Lung (tissue), 12 donors: ENCODE data around the gene BCAS1. TPM values are rescaled to one million over a fixed set of nuclear protein-coding genes. Genes with fewer than 3 reads are reported as not detected.

ENCODE experiments used
- ATAC-seq: fragments of 200-7000 bp; cut with Tn5 transposase; one replicate; pipeline ENCODE4 v1.9.1; 2020; ENCODE audit warnings: moderate number of reproducible peaks; ENCODE audit not compliant: insufficient read depth, low FRiP score
- DNase-seq, 3 donors: peaks; one replicate each; pipeline ENCODE4 v3.0.0-alpha.2; 2013 to 2017
- H3K27ac ChIP-seq, 2 donors: one replicate each; pipeline ENCODE4 v1.5.1; 2013; ENCODE audit warnings: mild to moderate bottlenecking in 2 of 2, moderate library complexity in 2 of 2, control low read depth in 1 of 2, inconsistent platforms in 1 of 2, low read depth in 1 of 2, low read length in 1 of 2
- H3K27me3 ChIP-seq, 3 donors: one replicate each; pipeline ENCODE4 v1.5.1; 2013; ENCODE audit warnings: low read length in 2 of 3; ENCODE audit not compliant: control insufficient read depth in 3 of 3, insufficient read depth in 3 of 3
- H3K36me3 ChIP-seq, 4 donors: one replicate each; pipeline ENCODE4 v1.5.1; 2013; ENCODE audit warnings: low read length in 4 of 4, mild to moderate bottlenecking in 1 of 4, moderate library complexity in 1 of 4; ENCODE audit not compliant: control insufficient read depth in 4 of 4, insufficient read depth in 4 of 4
- H3K4me1 ChIP-seq, 5 donors: one replicate each; pipeline ENCODE4 v1.5.1; 2013; ENCODE audit warnings: low read length in 5 of 5, mild to moderate bottlenecking in 2 of 5, moderate library complexity in 1 of 5; ENCODE audit not compliant: control insufficient read depth in 5 of 5, insufficient read depth in 5 of 5
- H3K4me3 ChIP-seq: one replicate; pipeline ENCODE4 v1.5.1; 2013; ENCODE audit warnings: mild to moderate bottlenecking, control low read depth, moderate library complexity
- H3K9ac ChIP-seq, 2 donors: one replicate each; pipeline ENCODE4 v1.5.1; 2013; ENCODE audit warnings: low read length in 2 of 2, control low read depth in 1 of 2; ENCODE audit not compliant: insufficient read depth in 1 of 2
- H3K9me3 ChIP-seq, 4 donors: one replicate each; pipeline ENCODE4 v1.5.1; 2013; ENCODE audit warnings: low read length in 3 of 4, mild to moderate bottlenecking in 1 of 4, moderate library complexity in 1 of 4; ENCODE audit not compliant: control insufficient read depth in 4 of 4, insufficient read depth in 3 of 4
- CTCF ChIP-seq: IDR thresholded peaks from 2 replicates; pipeline ENCODE4 v1.5.1; 2012; ENCODE audit warnings: mild to moderate bottlenecking; ENCODE audit errors: control extremely low read depth, extremely low read depth
- WGBS, 2 donors: extraction: QIAGEN DNeasy Blood & Tissue Kit; methylation state at CpG; one replicate each; pipeline ENCODE4 v1.1.7; 2013; 5-methylcytosine and 5-hydroxymethylcytosine counted together
- polyA plus RNA-seq, 2 donors: library from polyadenylated mRNA; stranded (reverse); fragments of 200-250 nt; gene quantifications; one replicate each; pipeline ENCODE4 v1.2.1, GENCODE V29; 2013
- total RNA-seq, 2 donors: library from RNA; depleted of rRNA in 1 of 2; stranded (reverse); fragments of >200 nt in 1 of 2; gene quantifications; one replicate each; pipeline ENCODE4 v1.2.1, GENCODE V29; 2014 to 2021
- donor health status: control.
- donor health status: control.
- donor health status: Bipolar disorder and iron deficiency.
- donor health status: healthy.
- donor health status: DM: yes; HTN: yes; CAD: no.

BCAS1 gene
- total and polyA plus RNA-seq, 4 donors, result 1.2 to 4.0 (median 2.3) TPM

- H3K4me1 ChIP-seq, result peaks cover 1 to 38% (median 17%) of the 10 kb centered on the region in 5 donors
- DNase-seq (peak in 2 of 3 donors; percentile 37 to 43), ATAC-seq (no peak)
- H3K9me3 ChIP-seq, result no peaks in the 10 kb centered on the region
- H3K36me3 ChIP-seq, result no peaks in the 10 kb centered on the region
- H3K9ac ChIP-seq, result no peak overlapping the region
- H3K27ac ChIP-seq, result no peak overlapping the region
- WGBS, 2 donors, result 81 to 84% methylated on average over 11 of the region's 11 CpGs
- no peaks in the 10 kb centered on the region for H3K27me3 ChIP-seq
- H3K4me3 ChIP-seq, result no peak overlapping the region
- TF ChIP-seq CTCF, result no peak
Measured at GRCh38 chr20:53918949-53919361, 151.4 kb downstream of the BCAS1 start.

DNA sequence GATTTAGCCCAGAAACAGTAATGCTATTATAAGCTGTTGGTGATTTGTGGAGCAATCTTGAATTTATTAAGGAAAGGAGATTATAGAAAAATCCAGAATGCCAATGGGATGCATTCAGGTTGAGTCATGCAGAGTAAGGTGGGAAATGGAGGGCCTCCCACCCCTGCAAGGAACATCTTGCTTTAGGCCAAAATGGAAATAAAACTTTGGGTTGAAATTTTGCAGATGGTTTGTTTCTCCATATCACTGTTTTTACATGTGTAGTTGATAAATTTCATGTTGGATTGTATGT, 152.4 kb downstream of the BCAS1 start:
- no peaks in the 10 kb centered on the region for H3K27me3 ChIP-seq
- no peak overlapping the region for H3K27ac ChIP-seq
- no peak overlapping the region for H3K9ac ChIP-seq
- no peak for TF ChIP-seq CTCF
- ATAC-seq (no peak), DNase-seq (no peak)
- no peak overlapping the region for H3K4me3 ChIP-seq
- H3K36me3 ChIP-seq, result no peaks in the 10 kb centered on the region
- no peaks in the 10 kb centered on the region for H3K9me3 ChIP-seq
- H3K4me1 ChIP-seq, result peaks cover 1 to 35% (median 17%) of the 10 kb centered on the region in 5 donors

- ATAC-seq (no peak), DNase-seq (peak in 2 of 3 donors; percentile 61 to 69)
- Histone ChIP-seq H3K27me3 (no peaks in the 10 kb centered on the region), H3K9me3 (no peaks in the 10 kb centered on the region), H3K4me3 (no peak overlapping the region), H3K4me1 (peaks cover 1 to 34% (median 17%) of the 10 kb centered on the region in 5 donors), H3K9ac (peak overlapping the region in 1 of 2 donors; percentile 73), H3K36me3 (no peaks in the 10 kb centered on the region), H3K27ac (peak overlapping the region; percentile 43 to 88)
- WGBS, 2 donors, result 32% methylated on average over 10 of the region's 10 CpGs
- TF ChIP-seq CTCF, result no peak
Measured at GRCh38 chr20:53917145-53918019, 153.0 kb downstream of the BCAS1 start.

DNA sequence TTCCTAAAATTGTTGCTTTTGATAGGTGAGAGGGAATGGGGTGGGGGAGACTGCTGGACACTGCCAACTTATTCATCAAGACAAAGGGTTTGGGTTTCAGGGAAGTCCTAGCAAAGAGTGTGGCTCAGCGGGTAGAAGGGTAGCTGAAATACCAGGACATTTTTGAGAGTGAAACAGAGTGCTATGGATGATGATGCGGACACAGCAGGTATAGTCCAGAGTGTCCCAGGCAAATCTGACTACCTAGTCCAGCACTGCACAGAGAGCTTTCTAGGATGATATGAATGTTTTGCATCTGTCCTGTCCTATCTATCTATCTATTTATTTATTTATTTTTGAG, 154.3 kb downstream of the BCAS1 start:
- ATAC-seq (no peak), DNase-seq (no peak)
- TF ChIP-seq CTCF, result no peak
- Histone ChIP-seq H3K4me3 (no peak overlapping the region), H3K9ac (peak overlapping the region in 1 of 2 donors; percentile 63), H3K4me1 (peaks cover 1 to 34% (median 17%) of the 10 kb centered on the region in 5 donors), H3K9me3 (no peaks in the 10 kb centered on the region), H3K27ac (peak overlapping the region; percentile 70 to 89), H3K36me3 (no peaks in the 10 kb centered on the region), H3K27me3 (no peaks in the 10 kb centered on the region)
- 59 to 62% methylated on average over 2 of the region's 2 CpGs for whole genome bisulfite sequencing, 2 donors
